Prostate gland (tissue), 2 donors: Measurements from ENCODE around the gene SIN3B.

Source experiments
- POLR2A ChIP-seq: fragments of 450-650 bp; IDR thresholded peaks from one replicate; pipeline ENCODE4 v1.6.1; 2016; ENCODE audit warnings: antibody characterized with exemption, mild to moderate bottlenecking
- POLR2AphosphoS5 ChIP-seq: sonication (generic); formaldehyde crosslinking; IDR thresholded peaks from one replicate; pipeline ENCODE4 v1.6.1; 2017; ENCODE audit warnings: antibody characterized with exemption
- TF ChIP-seq, protein P1 (sequence below), 4 experiments: fragments of 200-600 bp in 2 of 4; fragments of 450-650 bp in 2 of 4; sonication (generic) in 2 of 4; IDR thresholded peaks; 1 replicate in 3 of 4; 2 replicates in 1 of 4; pipeline ENCODE4 v1.5.1; 2016 to 2019; ENCODE audit warnings: antibody characterized with exemption in 4 of 4, mild to moderate bottlenecking in 2 of 4, moderate library complexity in 2 of 4

DNA sequence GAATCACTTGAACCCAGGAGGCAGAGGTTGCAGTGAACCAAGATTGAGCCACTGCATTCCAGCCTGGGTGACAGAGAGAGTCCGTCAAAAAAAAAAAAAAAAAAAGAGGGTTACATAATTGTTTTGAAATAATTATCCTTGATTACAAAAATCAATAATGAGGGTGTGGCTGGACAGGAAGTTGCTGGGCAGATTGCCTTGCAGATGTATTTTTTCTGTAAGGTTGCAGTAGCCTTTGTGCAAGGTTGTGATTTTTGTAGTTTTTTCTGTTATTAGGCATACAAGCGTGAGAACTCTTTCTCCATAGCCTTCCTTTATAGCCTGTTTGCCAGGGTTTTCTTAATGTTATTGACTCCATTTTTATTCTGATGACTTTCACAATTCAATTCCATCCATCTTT is 40.7 kb upstream of the SIN3B start:
- TF ChIP-seq POLR2A (no peak), POLR2AphosphoS5 (no peak)
- TF ChIP-seq, protein P1, sequence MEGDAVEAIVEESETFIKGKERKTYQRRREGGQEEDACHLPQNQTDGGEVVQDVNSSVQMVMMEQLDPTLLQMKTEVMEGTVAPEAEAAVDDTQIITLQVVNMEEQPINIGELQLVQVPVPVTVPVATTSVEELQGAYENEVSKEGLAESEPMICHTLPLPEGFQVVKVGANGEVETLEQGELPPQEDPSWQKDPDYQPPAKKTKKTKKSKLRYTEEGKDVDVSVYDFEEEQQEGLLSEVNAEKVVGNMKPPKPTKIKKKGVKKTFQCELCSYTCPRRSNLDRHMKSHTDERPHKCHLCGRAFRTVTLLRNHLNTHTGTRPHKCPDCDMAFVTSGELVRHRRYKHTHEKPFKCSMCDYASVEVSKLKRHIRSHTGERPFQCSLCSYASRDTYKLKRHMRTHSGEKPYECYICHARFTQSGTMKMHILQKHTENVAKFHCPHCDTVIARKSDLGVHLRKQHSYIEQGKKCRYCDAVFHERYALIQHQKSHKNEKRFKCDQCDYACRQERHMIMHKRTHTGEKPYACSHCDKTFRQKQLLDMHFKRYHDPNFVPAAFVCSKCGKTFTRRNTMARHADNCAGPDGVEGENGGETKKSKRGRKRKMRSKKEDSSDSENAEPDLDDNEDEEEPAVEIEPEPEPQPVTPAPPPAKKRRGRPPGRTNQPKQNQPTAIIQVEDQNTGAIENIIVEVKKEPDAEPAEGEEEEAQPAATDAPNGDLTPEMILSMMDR (IDR thresholded peaks at IDR 0.05), result no peak
